Measurements from ENCODE around the gene EFCAB10.

- TF ChIP-seq POLR2A (IDR thresholded peaks at IDR 0.05): no peak
- TF ChIP-seq, protein P1, sequence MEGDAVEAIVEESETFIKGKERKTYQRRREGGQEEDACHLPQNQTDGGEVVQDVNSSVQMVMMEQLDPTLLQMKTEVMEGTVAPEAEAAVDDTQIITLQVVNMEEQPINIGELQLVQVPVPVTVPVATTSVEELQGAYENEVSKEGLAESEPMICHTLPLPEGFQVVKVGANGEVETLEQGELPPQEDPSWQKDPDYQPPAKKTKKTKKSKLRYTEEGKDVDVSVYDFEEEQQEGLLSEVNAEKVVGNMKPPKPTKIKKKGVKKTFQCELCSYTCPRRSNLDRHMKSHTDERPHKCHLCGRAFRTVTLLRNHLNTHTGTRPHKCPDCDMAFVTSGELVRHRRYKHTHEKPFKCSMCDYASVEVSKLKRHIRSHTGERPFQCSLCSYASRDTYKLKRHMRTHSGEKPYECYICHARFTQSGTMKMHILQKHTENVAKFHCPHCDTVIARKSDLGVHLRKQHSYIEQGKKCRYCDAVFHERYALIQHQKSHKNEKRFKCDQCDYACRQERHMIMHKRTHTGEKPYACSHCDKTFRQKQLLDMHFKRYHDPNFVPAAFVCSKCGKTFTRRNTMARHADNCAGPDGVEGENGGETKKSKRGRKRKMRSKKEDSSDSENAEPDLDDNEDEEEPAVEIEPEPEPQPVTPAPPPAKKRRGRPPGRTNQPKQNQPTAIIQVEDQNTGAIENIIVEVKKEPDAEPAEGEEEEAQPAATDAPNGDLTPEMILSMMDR (IDR thresholded peaks at IDR 0.05): no peak
Measured at GRCh38 chr7:105623906-105624305, 42.6 kb upstream of the EFCAB10 start.

Measured in esophagus squamous epithelium (tissue), 4 donors.